AG04449 (cell line): Measurements from ENCODE around the gene SPEG.
A peak's percentile ranks its signal among the peaks of the same experiment; 100 is the strongest.

Source experiments
- CTCF ChIA-PET: fragments of 350-600 bp; formaldehyde crosslinking; extraction: SDS; loops from one replicate; lab custom pipeline; 2021; ENCODE audit warnings: antibody characterized with exemption; lab: Yijun Ruan, JAX
- POLR2A ChIA-PET: fragments of 400-600, 350-600 bp; formaldehyde crosslinking; extraction: SDS; loops from one replicate; lab custom pipeline; 2020; ENCODE audit warnings: antibody characterized with exemption, inconsistent platforms; lab: Yijun Ruan, JAX
- DNase-seq: peaks from one replicate; pipeline ENCODE4 v3.0.0-alpha.2; 2010; ENCODE audit warnings: low read depth, low spot score
- H3K4me3 ChIP-seq: 2 replicates; pipeline ENCODE4 v1.5.1; 2011; ENCODE audit warnings: low read depth, mild to moderate bottlenecking, control low read depth, low read length
- TF ChIP-seq, protein P1 (sequence below): IDR thresholded peaks from one replicate; pipeline ENCODE4 v1.5.1; 2011; ENCODE audit warnings: mild to moderate bottlenecking, moderate library complexity, low read length, control low read depth, inconsistent platforms; ENCODE audit not compliant: insufficient read depth; ENCODE audit errors: missing control alignments

SPEG gene

DNA sequence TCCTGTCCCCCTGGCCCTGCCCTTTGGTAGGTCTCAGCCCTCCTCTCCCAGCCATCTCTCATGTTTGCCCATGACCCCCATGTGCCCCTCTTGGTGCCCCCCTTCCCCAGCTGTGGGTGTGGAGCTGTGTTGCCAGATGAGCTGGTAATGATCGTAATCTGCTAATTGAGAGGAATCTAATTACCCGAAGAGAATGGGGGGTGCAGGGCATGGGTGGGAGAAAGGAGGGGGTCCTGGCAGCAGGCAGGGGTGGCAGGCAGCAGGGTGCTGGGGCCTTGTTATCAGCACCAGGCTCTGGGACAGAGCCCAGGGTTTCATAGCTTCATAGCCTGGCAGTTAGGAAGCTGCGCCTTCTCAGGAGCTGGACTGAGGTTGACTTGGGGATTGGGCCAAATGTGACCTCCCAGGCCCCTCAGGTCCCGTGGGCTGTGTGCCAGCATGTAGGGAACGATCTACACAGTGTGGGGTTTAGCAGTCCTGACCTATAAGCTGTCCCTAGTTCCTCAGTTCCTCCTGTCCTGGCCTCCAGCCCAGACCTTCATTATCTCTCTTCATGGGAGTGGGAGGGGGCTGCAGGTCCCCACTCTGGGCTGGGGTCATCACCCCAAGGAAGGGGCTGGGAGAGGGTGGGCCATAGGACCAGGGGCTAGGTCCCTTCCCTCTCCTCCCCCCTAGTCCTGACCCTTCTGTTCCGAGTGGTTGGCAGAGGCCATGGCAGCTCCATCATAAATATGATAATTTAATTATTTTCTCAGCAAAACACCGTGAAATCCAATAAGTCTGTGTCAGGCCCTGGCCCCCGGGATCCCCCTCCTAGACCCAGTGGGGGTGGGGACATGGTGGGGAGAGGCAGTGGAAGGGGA, 73.2 kb downstream of the SPEG start:
- no peak overlapping the region for H3K4me3 ChIP-seq
- ChIA-PET POLR2A (interaction anchor here (0.8 to 2.5 kb wide), 4 partner anchors 9 to 55 kb away, joined by 4 to 28 read pairs (median 6); partner anchors contain the start of gene GMPPA), CTCF (interaction anchor here (0.8 to 39.0 kb wide), 11 partner anchors 10 to 182 kb away, joined by 3 to 1084 read pairs (median 8); partner anchors contain the start of gene GMPPA)
- DNase-seq, result no peak
- TF ChIP-seq, protein P1, sequence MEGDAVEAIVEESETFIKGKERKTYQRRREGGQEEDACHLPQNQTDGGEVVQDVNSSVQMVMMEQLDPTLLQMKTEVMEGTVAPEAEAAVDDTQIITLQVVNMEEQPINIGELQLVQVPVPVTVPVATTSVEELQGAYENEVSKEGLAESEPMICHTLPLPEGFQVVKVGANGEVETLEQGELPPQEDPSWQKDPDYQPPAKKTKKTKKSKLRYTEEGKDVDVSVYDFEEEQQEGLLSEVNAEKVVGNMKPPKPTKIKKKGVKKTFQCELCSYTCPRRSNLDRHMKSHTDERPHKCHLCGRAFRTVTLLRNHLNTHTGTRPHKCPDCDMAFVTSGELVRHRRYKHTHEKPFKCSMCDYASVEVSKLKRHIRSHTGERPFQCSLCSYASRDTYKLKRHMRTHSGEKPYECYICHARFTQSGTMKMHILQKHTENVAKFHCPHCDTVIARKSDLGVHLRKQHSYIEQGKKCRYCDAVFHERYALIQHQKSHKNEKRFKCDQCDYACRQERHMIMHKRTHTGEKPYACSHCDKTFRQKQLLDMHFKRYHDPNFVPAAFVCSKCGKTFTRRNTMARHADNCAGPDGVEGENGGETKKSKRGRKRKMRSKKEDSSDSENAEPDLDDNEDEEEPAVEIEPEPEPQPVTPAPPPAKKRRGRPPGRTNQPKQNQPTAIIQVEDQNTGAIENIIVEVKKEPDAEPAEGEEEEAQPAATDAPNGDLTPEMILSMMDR, result no peak

- DNase-seq, result no peak
- POLR2A ChIA-PET, result interaction anchor here (2.5 kb wide), 1 partner anchor 9 kb away, joined by 28 read pairs; the partner anchor contains the start of gene GMPPA
- no peak overlapping the region for H3K4me3 ChIP-seq
- CTCF ChIA-PET, result interaction anchor here (0.8 to 39.0 kb wide), 9 partner anchors 11 to 181 kb away, joined by 3 to 1084 read pairs (median 10); partner anchors contain the start of gene GMPPA
- TF ChIP-seq, protein P1, result no peak
Measured at GRCh38 chr2:219508444-219508734, 73.7 kb downstream of the SPEG start.

DNA sequence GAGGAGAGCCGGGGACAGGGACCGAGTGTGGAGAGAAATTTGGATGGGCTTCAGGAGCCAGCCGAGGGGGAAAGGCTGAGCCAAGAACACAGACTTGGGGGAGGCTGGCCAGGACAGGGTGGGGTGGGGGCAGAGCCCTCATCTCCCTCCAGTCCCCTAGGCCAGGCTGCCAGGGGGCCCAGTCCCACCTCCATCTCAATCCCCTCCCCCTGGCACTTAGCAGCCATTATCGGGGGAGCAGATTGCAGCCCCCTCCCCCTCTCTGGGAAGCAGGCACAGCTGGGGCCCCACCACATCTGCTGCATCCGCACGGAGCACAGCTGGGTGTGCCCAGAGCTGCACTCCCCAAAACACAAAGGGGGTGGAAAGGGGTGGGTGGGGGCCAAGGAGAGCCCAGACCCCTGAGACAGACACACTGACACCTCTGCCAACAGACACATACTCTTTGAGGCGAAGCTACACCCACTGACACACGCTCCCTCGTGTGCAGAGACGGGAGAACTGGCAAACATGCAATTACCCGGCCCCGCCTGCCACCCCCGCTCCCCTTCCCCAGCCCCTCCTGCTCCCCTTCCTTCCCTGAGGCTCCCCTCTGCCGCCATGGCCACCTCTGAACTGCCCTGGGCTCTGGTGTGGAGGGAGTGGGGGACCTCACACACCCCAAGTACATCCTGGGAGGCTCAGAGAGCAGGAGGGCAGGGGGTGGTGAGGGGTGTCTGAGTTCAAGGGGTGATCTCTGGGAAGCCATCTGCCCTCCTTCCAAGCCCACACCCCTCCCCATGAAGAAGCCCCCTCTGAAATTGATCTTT, 74.5 kb downstream of the SPEG start:
- DNase-seq, result no peak
- ChIA-PET CTCF (interaction anchor here (0.7 to 39.0 kb wide), 20 partner anchors 12 to 121 kb away, joined by 3 to 1084 read pairs (median 4); partner anchors contain the start of genes DES, DNPEP and GMPPA), POLR2A (interaction anchor here (1.1 to 2.5 kb wide), 5 partner anchors 10 to 21 kb away, joined by 3 to 28 read pairs (median 4); partner anchors contain the start of gene GMPPA)
- H3K4me3 ChIP-seq, result no peak overlapping the region
- TF ChIP-seq, protein P1, result no peak

DNA sequence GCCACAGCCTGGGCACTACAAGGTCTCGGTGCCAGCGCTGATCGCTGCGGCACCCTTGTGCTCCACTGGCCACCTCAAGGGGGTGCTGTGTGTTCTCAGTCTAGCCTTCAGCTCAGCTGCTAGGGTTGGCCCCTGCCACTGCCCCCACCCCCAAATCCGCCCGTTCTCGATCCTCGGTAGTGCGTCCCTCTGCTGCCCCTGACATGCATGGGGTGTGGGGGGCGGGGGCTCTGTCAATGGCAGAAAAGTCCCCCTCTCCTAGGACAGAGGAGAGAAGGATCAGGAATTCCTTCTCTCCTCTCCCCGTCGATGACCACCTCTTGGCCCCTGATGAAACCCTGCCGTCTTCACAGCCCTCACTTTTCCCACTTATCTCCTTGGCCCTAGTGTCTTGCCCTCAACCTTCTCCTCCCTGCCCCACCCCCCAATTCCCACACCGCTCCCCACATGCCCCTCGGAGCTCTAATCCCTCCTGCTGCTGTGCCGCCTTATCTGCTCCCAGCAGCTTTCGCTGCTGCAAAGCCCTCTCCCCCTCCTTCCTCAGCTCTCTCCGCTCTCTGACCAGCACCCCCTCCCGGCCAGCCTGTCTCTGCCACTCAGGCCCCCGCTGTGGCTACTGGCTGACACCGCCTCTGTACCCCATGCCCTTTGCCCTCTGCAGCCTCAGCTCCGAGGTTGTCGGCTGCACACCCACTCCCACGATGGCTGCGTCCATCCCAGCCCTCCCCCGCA, 75.3 kb downstream of the SPEG start:
- peak overlapping the region; percentile 45 for H3K4me3 ChIP-seq
- DNase-seq, result no peak
- TF ChIP-seq, protein P1, result peak; percentile 88
- CTCF ChIA-PET, result interaction anchor here (0.6 to 39.0 kb wide), 23 partner anchors 12 to 122 kb away, joined by 3 to 1084 read pairs (median 5); partner anchors contain the start of genes DES, DNPEP, GMPPA and SPEG
- POLR2A ChIA-PET, result interaction anchor here (0.8 to 2.5 kb wide), 6 partner anchors 10 to 57 kb away, joined by 3 to 28 read pairs (median 4); partner anchors contain the start of gene GMPPA

- POLR2A ChIA-PET, result interaction anchor here (0.8 to 2.5 kb wide), 8 partner anchors 10 to 57 kb away, joined by 3 to 28 read pairs (median 3); partner anchors contain the start of gene GMPPA
- DNase-seq, result no peak
- H3K4me3 ChIP-seq, result no peak overlapping the region
- CTCF ChIA-PET, result interaction anchor here (0.9 to 39.0 kb wide), 20 partner anchors 13 to 352 kb away, joined by 3 to 1084 read pairs (median 5); partner anchors contain the start of genes DNPEP, GMPPA and SPEG
- TF ChIP-seq, protein P1, result no peak
Measured at GRCh38 chr2:219510512-219511135, 76.0 kb downstream of the SPEG start.
